Caco-2 (cell line): ENCODE results near the gene NHLRC3. TPM values are rescaled to one million over a fixed set of nuclear protein-coding genes. Genes with fewer than 3 reads are reported as not detected.

Source experiments
- BruUV-seq: library from RNA; stranded (reverse); fragments of 400-500 nt; replicated peaks from 2 replicates; lab custom pipeline; 2021; lab: Mats Ljungman, UMichigan
- CTCF ChIA-PET: fragments of 300-600 bp; sonication (Branson Sonifier 250); formaldehyde crosslinking; loops from one replicate; lab custom pipeline; 2022; ENCODE audit warnings: antibody characterized with exemption; lab: Charles Lee
- POLR2A ChIA-PET: fragments of 300-600 bp; sonication (Branson Sonifier 250); formaldehyde crosslinking; loops from one replicate; lab custom pipeline; 2022; ENCODE audit warnings: antibody characterized with exemption; lab: Charles Lee
- DNase-seq, 2 experiments: peaks; one replicate each; pipeline versions ENCODE4 v3.0.0 to v3.0.0-alpha.2; 2020 to 2022
- H3K27me3 ChIP-seq: replicated peaks from 2 replicates; pipeline ENCODE4 v1.6.0; 2011; ENCODE audit warnings: low read length; ENCODE audit not compliant: control insufficient read depth, insufficient read depth
- H3K36me3 ChIP-seq: 2 replicates; pipeline ENCODE4 v1.5.1; 2011; ENCODE audit warnings: low read length; ENCODE audit not compliant: control insufficient read depth, insufficient read depth
- H3K4me1 ChIP-seq: fragments of 250-450 bp; sonication (Bioruptor Pico); 2 replicates; pipeline ENCODE4 v1.5.1; 2020; ENCODE audit warnings: mild to moderate bottlenecking
- H3K4me3 ChIP-seq: 2 replicates; pipeline ENCODE4 v1.5.1; 2011; ENCODE audit warnings: low read depth, mild to moderate bottlenecking, control low read depth, low read length
- H3K9me3 ChIP-seq: fragments of 250-450 bp; sonication (Bioruptor Pico); 2 replicates; pipeline ENCODE4 v1.5.1; 2020; ENCODE audit warnings: mild to moderate bottlenecking, moderate library complexity
- H3K27ac Mint-ChIP-seq: one replicate; pipeline ENCODE4 v1.8.0; 2022; ENCODE audit warnings: mixed read lengths; ENCODE audit not compliant: unreplicated experiment
- H3K27me3 Mint-ChIP-seq: one replicate; pipeline ENCODE4 v1.8.0; 2022; ENCODE audit warnings: mixed read lengths; ENCODE audit not compliant: insufficient read depth, unreplicated experiment
- H3K36me3 Mint-ChIP-seq: one replicate; pipeline ENCODE4 v1.8.0; 2022; ENCODE audit warnings: mild to moderate bottlenecking, mixed read lengths; ENCODE audit not compliant: insufficient read depth, unreplicated experiment
- H3K4me1 Mint-ChIP-seq: one replicate; pipeline ENCODE4 v1.8.0; 2022; ENCODE audit warnings: low read depth, mixed read lengths; ENCODE audit not compliant: unreplicated experiment
- H3K4me3 Mint-ChIP-seq: one replicate; pipeline ENCODE4 v1.8.0; 2022; ENCODE audit warnings: mild to moderate bottlenecking, moderate library complexity, mixed read lengths; ENCODE audit not compliant: unreplicated experiment
- H3K9me3 Mint-ChIP-seq: one replicate; pipeline ENCODE4 v1.8.0; 2022; ENCODE audit warnings: mixed read lengths; ENCODE audit not compliant: unreplicated experiment
- intact Hi-C: fragments of 100-400 bp; cut with micrococcal nuclease; formaldehyde crosslinking; loops from one replicate; pipeline ENCODE4 v1.10.0; 2022; ENCODE audit not compliant: unreplicated experiment
- total RNA-seq: library from RNA; stranded (reverse); gene quantifications from 2 replicates; pipeline ENCODE4 v1.2.3, GENCODE V29; 2022
- TF ChIP-seq, protein P1 (sequence below), 2 experiments: fragments of 200-600 bp in 1 of 2; IDR thresholded peaks; 1 replicate in 1 of 2; 2 replicates in 1 of 2; pipeline versions ENCODE4 v1.5.1 to v1.8.0; 2011 to 2022; ENCODE audit warnings: antibody characterized with exemption in 1 of 2, control low read depth in 1 of 2, inconsistent platforms in 1 of 2, low read depth in 1 of 2, low read length in 1 of 2, mild to moderate bottlenecking in 1 of 2, moderate library complexity in 1 of 2; ENCODE audit not compliant: insufficient read depth in 1 of 2, severe bottlenecking in 1 of 2, unreplicated experiment in 1 of 2

Gene NHLRC3
- total RNA-seq, 1 experiment from 2014 or later = 38.1 TPM

DNA sequence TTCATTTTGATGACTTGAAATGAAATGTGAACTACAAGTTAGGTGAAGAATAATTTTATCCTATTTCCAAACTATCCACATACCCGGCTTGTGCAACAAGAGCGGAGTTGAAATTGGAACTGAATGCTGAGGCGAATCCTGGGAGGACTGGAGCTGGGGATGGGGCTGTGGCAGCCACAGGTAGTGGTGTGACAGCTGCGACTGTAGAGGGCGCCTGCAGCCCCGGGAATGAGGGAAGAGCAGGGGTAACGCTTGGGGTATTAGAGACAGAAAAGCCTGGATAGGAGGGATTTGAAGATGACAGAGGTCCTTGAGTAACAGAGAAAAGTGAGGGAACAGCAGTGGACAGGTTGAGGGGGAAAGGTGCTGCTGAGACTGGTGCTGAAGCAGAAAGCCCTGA is 25.6 kb upstream of the NHLRC3 start:
- CTCF ChIA-PET = no interaction called here

GRCh38 chr13:39013462-39013861 is 24.8 kb upstream of the NHLRC3 start:
- H3K36me3 Mint-ChIP-seq = peaks cover 77% of the 10 kb centered on the region

More for the DNA sequence above, 25.6 kb upstream of the NHLRC3 start:
- Mint-ChIP-seq H3K9me3 (peaks cover 14% of the 10 kb centered on the region), H3K27ac (no peak overlapping the region), H3K4me1 (peaks cover 4% of the 10 kb centered on the region), H3K4me3 (no peak overlapping the region), H3K27me3 (no peaks in the 10 kb centered on the region), H3K36me3 (peaks cover 75% of the 10 kb centered on the region)
- intact Hi-C loops = no loop called here
- Histone ChIP-seq H3K4me3 (no peak overlapping the region), H3K27me3 (no peaks in the 10 kb centered on the region), H3K4me1 (no peaks in the 10 kb centered on the region), H3K36me3 (peaks cover 7% of the 10 kb centered on the region), H3K9me3 (no peaks in the 10 kb centered on the region)
- no TSS peak for BruUV-seq
- POLR2A ChIA-PET = no interaction called here
- DNase-seq = peak in 1 of 2 experiments; percentile 33
- TF ChIP-seq, protein P1, sequence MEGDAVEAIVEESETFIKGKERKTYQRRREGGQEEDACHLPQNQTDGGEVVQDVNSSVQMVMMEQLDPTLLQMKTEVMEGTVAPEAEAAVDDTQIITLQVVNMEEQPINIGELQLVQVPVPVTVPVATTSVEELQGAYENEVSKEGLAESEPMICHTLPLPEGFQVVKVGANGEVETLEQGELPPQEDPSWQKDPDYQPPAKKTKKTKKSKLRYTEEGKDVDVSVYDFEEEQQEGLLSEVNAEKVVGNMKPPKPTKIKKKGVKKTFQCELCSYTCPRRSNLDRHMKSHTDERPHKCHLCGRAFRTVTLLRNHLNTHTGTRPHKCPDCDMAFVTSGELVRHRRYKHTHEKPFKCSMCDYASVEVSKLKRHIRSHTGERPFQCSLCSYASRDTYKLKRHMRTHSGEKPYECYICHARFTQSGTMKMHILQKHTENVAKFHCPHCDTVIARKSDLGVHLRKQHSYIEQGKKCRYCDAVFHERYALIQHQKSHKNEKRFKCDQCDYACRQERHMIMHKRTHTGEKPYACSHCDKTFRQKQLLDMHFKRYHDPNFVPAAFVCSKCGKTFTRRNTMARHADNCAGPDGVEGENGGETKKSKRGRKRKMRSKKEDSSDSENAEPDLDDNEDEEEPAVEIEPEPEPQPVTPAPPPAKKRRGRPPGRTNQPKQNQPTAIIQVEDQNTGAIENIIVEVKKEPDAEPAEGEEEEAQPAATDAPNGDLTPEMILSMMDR (IDR thresholded peaks at IDR 0.05; ENCODE audit: insufficient read depth in 1 of 2, low read depth in 1 of 2, low read length in 1 of 2, severe bottlenecking in 1 of 2, unreplicated experiment in 1 of 2) = peak; percentile 26 to 43

DNA sequence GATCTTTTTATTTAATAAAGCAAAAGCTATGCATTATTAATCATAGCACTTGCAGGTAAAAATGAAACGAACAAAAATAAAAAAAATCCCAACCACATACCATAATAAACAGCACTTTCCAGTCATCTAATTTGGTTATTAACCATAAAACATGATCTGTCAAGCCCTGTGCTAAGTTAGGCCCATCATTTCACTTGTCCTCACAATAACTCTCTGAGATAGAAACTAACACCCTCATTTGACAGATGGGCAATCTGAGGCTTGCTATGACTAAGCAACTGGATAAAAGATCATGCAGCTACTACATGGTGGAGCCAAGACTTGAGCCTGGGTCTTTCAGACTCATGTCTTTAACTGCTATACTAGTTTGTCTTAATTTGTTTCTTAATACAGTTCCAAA is 22.2 kb upstream of the NHLRC3 start:
- CTCF ChIA-PET = interaction anchor here (0.9 kb wide), 1 partner anchor 80 kb away, joined by 3 read pairs; no protein-coding TSS in a partner anchor
- Histone ChIP-seq H3K36me3 (peaks cover 6% of the 10 kb centered on the region), H3K4me3 (no peak overlapping the region), H3K27me3 (no peaks in the 10 kb centered on the region), H3K9me3 (no peaks in the 10 kb centered on the region), H3K4me1 (no peaks in the 10 kb centered on the region)
- no peak for DNase-seq
- intact Hi-C loops = loop anchor here (1.0 kb wide), 1 partner anchor 46 kb away; no protein-coding TSS in a partner anchor
- Mint-ChIP-seq H3K27me3 (no peaks in the 10 kb centered on the region), H3K36me3 (peaks cover 76% of the 10 kb centered on the region), H3K4me1 (peaks cover 8% of the 10 kb centered on the region), H3K9me3 (no peaks in the 10 kb centered on the region), H3K4me3 (no peak overlapping the region), H3K27ac (no peak overlapping the region)
- POLR2A ChIA-PET = no interaction called here
- TF ChIP-seq, protein P1 (IDR thresholded peaks at IDR 0.05; ENCODE audit: insufficient read depth in 1 of 2, low read depth in 1 of 2, low read length in 1 of 2, severe bottlenecking in 1 of 2, unreplicated experiment in 1 of 2) = no peak
- BruUV-seq = no TSS peak

More at GRCh38 chr13:39013462-39013861, 24.8 kb upstream of the NHLRC3 start:
- peaks cover 4% of the 10 kb centered on the region for H3K4me1 Mint-ChIP-seq
- TF ChIP-seq, protein P1 (IDR thresholded peaks at IDR 0.05; ENCODE audit: insufficient read depth in 1 of 2, low read depth in 1 of 2, low read length in 1 of 2, severe bottlenecking in 1 of 2, unreplicated experiment in 1 of 2) = no peak
- H3K9me3 ChIP-seq = no peaks in the 10 kb centered on the region
- ChIA-PET CTCF (no interaction called here), POLR2A (no interaction called here)
- peaks cover 6% of the 10 kb centered on the region for H3K9me3 Mint-ChIP-seq
- H3K36me3 ChIP-seq = peaks cover 6% of the 10 kb centered on the region
- H3K4me1 ChIP-seq = no peaks in the 10 kb centered on the region
- no TSS peak for BruUV-seq
- H3K27ac Mint-ChIP-seq = no peak overlapping the region
- no peak for DNase-seq
- no peak overlapping the region for H3K4me3 Mint-ChIP-seq
- H3K4me3 ChIP-seq = no peak overlapping the region
- no peaks in the 10 kb centered on the region for H3K27me3 Mint-ChIP-seq
- no peaks in the 10 kb centered on the region for H3K27me3 ChIP-seq
- intact Hi-C loops = no loop called here
